Neural progenitor cell (in vitro differentiated cells): ENCODE data around the gene GUCY1A2. TPM values are rescaled to one million over a fixed set of nuclear protein-coding genes. Genes with fewer than 3 reads are reported as not detected.

Experiments
- DNase-seq: peaks from one replicate; pipeline ENCODE4 v3.0.0-alpha.2; 2016; ENCODE audit warnings: low spot score
- H2AFZ ChIP-seq: fragments of 200-600 bp; sonication (generic); replicated peaks from 2 replicates; pipeline ENCODE4 v1.6.1; 2016; ENCODE audit warnings: antibody characterized with exemption
- H3F3A ChIP-seq: fragments of 200-600 bp; sonication (generic); 2 replicates; pipeline ENCODE4 v1.6.1; 2016; ENCODE audit warnings: antibody characterized with exemption, low read depth
- H3K27ac ChIP-seq: fragments of 200-600 bp; sonication (generic); 2 replicates; pipeline ENCODE4 v1.5.1; 2016; ENCODE audit warnings: mild to moderate bottlenecking
- H3K27me3 ChIP-seq: fragments of 200-600 bp; sonication (generic); 2 replicates; pipeline ENCODE4 v1.6.1; 2016; ENCODE audit warnings: mild to moderate bottlenecking, moderate library complexity
- H3K36me3 ChIP-seq: fragments of 200-600 bp; sonication (generic); 2 replicates; pipeline ENCODE4 v1.5.1; 2016
- H3K4me1 ChIP-seq: fragments of 200-600 bp; sonication (generic); 2 replicates; pipeline ENCODE4 v1.6.1; 2016; ENCODE audit warnings: mixed run types
- H3K4me2 ChIP-seq: fragments of 200-600 bp; sonication (generic); 2 replicates; pipeline ENCODE4 v1.6.1; 2016
- H3K4me3 ChIP-seq: fragments of 200-600 bp; sonication (generic); 2 replicates; pipeline ENCODE4 v1.5.1; 2016
- H3K79me2 ChIP-seq: fragments of 200-600 bp; sonication (generic); 2 replicates; pipeline ENCODE4 v1.6.1; 2016; ENCODE audit warnings: low read depth
- H3K9ac ChIP-seq: fragments of 200-600 bp; sonication (generic); 2 replicates; pipeline ENCODE4 v1.6.1; 2016
- H3K9me3 ChIP-seq: fragments of 200-600 bp; sonication (generic); 2 replicates; pipeline ENCODE4 v1.5.1; 2016; ENCODE audit warnings: low read depth
- H4K20me1 ChIP-seq: fragments of 200-600 bp; sonication (generic); 2 replicates; pipeline ENCODE4 v1.6.1; 2016; ENCODE audit warnings: low read depth
- H3K27ac Mint-ChIP-seq: 3 replicates; pipeline ENCODE4 v1.8.0; 2021; ENCODE audit warnings: mixed read lengths
- H3K27me3 Mint-ChIP-seq: 2 replicates; pipeline ENCODE4 v1.8.0; 2022; ENCODE audit warnings: low read depth, mild to moderate bottlenecking, inconsistent platforms, moderate library complexity, mixed read lengths; ENCODE audit not compliant: insufficient read depth
- H3K36me3 Mint-ChIP-seq: 3 replicates; pipeline ENCODE4 v1.8.0; 2021; ENCODE audit warnings: mixed read lengths
- H3K4me1 Mint-ChIP-seq: 3 replicates; pipeline ENCODE4 v1.8.0; 2021; ENCODE audit warnings: mixed read lengths
- H3K4me3 Mint-ChIP-seq: 3 replicates; pipeline ENCODE4 v1.8.0; 2021; ENCODE audit warnings: mild to moderate bottlenecking, moderate library complexity, mixed read lengths
- H3K9me3 Mint-ChIP-seq: 3 replicates; pipeline ENCODE4 v1.8.0; 2020; ENCODE audit warnings: mixed read lengths
- CTCF ChIP-seq: fragments of 200-600 bp; sonication (generic); IDR thresholded peaks from 2 replicates; pipeline ENCODE4 v1.5.1; 2017; ENCODE audit warnings: antibody characterized with exemption, mild to moderate bottlenecking
- EZH2 ChIP-seq: fragments of 200-600 bp; sonication (generic); IDR thresholded peaks from 2 replicates; pipeline ENCODE4 v1.6.1; 2017; ENCODE audit warnings: antibody characterized with exemption, mild to moderate bottlenecking, moderate library complexity
- EZH2phosphoT487 ChIP-seq: fragments of 200-600 bp; sonication (generic); IDR thresholded peaks from 2 replicates; pipeline ENCODE4 v1.6.1; 2017; ENCODE audit warnings: antibody characterized with exemption
- total RNA-seq: library from RNA; depleted of rRNA; stranded (reverse); fragments of >200 nt; gene quantifications from 2 replicates; pipeline ENCODE4 v1.2.3, GENCODE V29; 2015; ENCODE audit warnings: low replicate concordance

The GUCY1A2 gene
- total RNA-seq, 1 donor from 2014 or later, result 0.54 TPM

- Histone ChIP-seq H3K27me3 (no peaks in the 10 kb centered on the region), H3K4me2 (peak overlapping the region; percentile 2), H3K4me1 (peaks cover 39% of the 10 kb centered on the region), H3K9me3 (no peaks in the 10 kb centered on the region), H3K9ac (no peak overlapping the region), H2AFZ (peak overlapping the region; percentile 55), H4K20me1 (no peaks in the 10 kb centered on the region), H3K79me2 (no peaks in the 10 kb centered on the region), H3F3A (peaks cover 3% of the 10 kb centered on the region), H3K4me3 (no peak overlapping the region), H3K27ac (no peak overlapping the region), H3K36me3 (no peaks in the 10 kb centered on the region)
- Mint-ChIP-seq H3K27ac (peak overlapping the region; percentile 79), H3K4me3 (no peak overlapping the region), H3K27me3 (no peaks in the 10 kb centered on the region), H3K9me3 (no peaks in the 10 kb centered on the region), H3K36me3 (peaks cover 2% of the 10 kb centered on the region), H3K4me1 (peaks cover 38% of the 10 kb centered on the region)
- no peak for TF ChIP-seq CTCF
- TF ChIP-seq EZH2, result no peak
- no peak for TF ChIP-seq EZH2phosphoT487
- DNase-seq, result no peak
Measured at GRCh38 chr11:106959386-106959785, 58.9 kb downstream of the GUCY1A2 start.

- Histone ChIP-seq H3F3A (peaks cover 3% of the 10 kb centered on the region), H3K9ac (no peak overlapping the region), H3K4me3 (no peak overlapping the region), H3K9me3 (no peaks in the 10 kb centered on the region), H3K4me1 (peaks cover 39% of the 10 kb centered on the region), H3K27ac (no peak overlapping the region), H3K79me2 (no peaks in the 10 kb centered on the region), H2AFZ (no peak overlapping the region), H3K27me3 (no peaks in the 10 kb centered on the region), H3K4me2 (no peak overlapping the region), H4K20me1 (no peaks in the 10 kb centered on the region), H3K36me3 (no peaks in the 10 kb centered on the region)
- Mint-ChIP-seq H3K9me3 (no peaks in the 10 kb centered on the region), H3K4me1 (peaks cover 38% of the 10 kb centered on the region), H3K4me3 (no peak overlapping the region), H3K27ac (peak overlapping the region; percentile 35), H3K27me3 (no peaks in the 10 kb centered on the region), H3K36me3 (peaks cover 2% of the 10 kb centered on the region)
- no peak for DNase-seq
- TF ChIP-seq EZH2 (no peak), CTCF (no peak), EZH2phosphoT487 (no peak)
Measured at GRCh38 chr11:106958517-106959248, 59.6 kb downstream of the GUCY1A2 start.

- H3K4me1 Mint-ChIP-seq, result peaks cover 38% of the 10 kb centered on the region
- no peak overlapping the region for H3K27ac ChIP-seq
- H3K4me3 Mint-ChIP-seq, result no peak overlapping the region
Measured at GRCh38 chr11:106957030-106957482, 61.2 kb downstream of the GUCY1A2 start.

More at GRCh38 chr11:106957030-106957482, 61.2 kb downstream of the GUCY1A2 start:
- Histone ChIP-seq H3K4me3 (no peak overlapping the region), H3K79me2 (no peaks in the 10 kb centered on the region), H3F3A (peaks cover 3% of the 10 kb centered on the region), H3K4me2 (peak overlapping the region; percentile 27), H3K36me3 (no peaks in the 10 kb centered on the region), H2AFZ (no peak overlapping the region), H4K20me1 (no peaks in the 10 kb centered on the region), H3K4me1 (peaks cover 39% of the 10 kb centered on the region), H3K9ac (no peak overlapping the region), H3K27me3 (no peaks in the 10 kb centered on the region), H3K9me3 (no peaks in the 10 kb centered on the region)
- H3K27ac Mint-ChIP-seq, result no peak overlapping the region
- TF ChIP-seq EZH2phosphoT487 (no peak), EZH2 (no peak), CTCF (no peak)
- no peaks in the 10 kb centered on the region for H3K27me3 Mint-ChIP-seq
- H3K9me3 Mint-ChIP-seq, result no peaks in the 10 kb centered on the region
- DNase-seq, result peak; percentile 70
- H3K36me3 Mint-ChIP-seq, result peaks cover 2% of the 10 kb centered on the region
